ENCODE data around the gene SH3PXD2A. TPM values are rescaled to one million over a fixed set of nuclear protein-coding genes. Genes with fewer than 3 reads are reported as not detected.

The SH3PXD2A gene
- total RNA-seq, 1 donor from 2014 or later = 8.3 TPM

DNA sequence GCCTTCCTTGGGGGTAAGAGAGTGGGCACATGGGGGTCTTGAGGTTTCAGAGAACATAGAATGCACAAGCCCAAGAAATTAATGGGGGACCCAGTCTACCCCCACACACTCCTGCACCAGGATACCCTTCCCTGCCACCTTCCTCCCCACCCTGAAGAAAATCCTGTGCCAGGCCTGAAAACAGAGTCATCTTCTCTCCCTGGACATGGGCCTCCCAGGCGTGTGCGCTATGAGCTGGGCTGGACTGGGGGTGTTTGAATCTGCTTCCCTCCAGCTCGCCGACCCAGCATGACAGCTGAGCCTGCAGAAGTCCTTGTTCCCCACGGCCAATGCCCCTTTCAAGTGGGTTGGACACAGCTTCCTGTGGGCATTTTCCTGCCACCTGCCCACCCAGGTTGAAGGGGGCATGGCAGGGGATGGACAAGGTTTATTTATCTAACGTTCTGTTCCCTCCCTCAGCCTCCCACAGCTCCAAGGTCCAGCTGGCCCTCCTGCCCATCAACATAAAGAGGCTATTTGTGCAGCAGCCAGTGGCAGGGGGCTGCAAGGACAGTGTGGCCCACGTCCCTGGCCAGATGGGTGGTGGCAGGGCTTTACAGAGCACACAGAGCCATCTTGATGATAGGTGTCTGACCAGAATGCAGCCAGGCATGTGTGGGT is 141.0 kb downstream of the SH3PXD2A start:
- intact Hi-C loops (cut with micrococcal nuclease) = loop anchor here (5.0 kb wide), 1 partner anchor 58 kb away; no protein-coding TSS in a partner anchor
- Mint-ChIP-seq H3K27me3 (no peaks in the 10 kb centered on the region), H3K9me3 (no peaks in the 10 kb centered on the region), H3K27ac (no peak overlapping the region), H3K36me3 (ENCODE audit: low read depth) (no peaks in the 10 kb centered on the region), H3K4me1 (peaks cover 11% of the 10 kb centered on the region), H3K4me3 (no peak overlapping the region)
- DNase-seq = no peak

DNA sequence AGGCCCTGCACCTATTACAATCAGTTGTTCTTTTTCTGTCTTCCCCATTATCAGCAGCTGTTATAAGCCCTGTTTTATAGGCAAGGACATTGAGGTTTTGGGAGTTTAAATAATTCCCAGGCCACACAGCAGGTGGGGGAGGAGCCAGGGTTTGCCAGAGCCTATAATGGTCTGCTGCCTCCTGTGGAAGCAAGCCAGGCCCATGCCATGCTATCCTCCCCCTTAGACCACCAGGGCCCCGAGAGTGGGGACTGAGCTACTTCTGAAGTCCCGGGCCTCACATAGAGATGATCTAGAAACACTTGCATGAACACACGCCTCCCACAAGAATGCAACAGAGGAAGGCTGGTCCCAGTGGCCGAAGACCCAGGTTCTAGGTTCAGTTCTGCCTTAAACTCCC is 141.7 kb downstream of the SH3PXD2A start:
- H3K27ac Mint-ChIP-seq = no peak overlapping the region
- H3K36me3 Mint-ChIP-seq (ENCODE audit: low read depth) = no peaks in the 10 kb centered on the region
- H3K9me3 Mint-ChIP-seq = no peaks in the 10 kb centered on the region
- DNase-seq = no peak
- H3K4me1 Mint-ChIP-seq = peaks cover 9% of the 10 kb centered on the region
- no peak overlapping the region for H3K4me3 Mint-ChIP-seq
- H3K27me3 Mint-ChIP-seq = no peaks in the 10 kb centered on the region
- intact Hi-C loops (cut with micrococcal nuclease) = loop anchor here (1.0 to 5.0 kb wide), 3 partner anchors 59 to 171 kb away; no protein-coding TSS in a partner anchor

DNA sequence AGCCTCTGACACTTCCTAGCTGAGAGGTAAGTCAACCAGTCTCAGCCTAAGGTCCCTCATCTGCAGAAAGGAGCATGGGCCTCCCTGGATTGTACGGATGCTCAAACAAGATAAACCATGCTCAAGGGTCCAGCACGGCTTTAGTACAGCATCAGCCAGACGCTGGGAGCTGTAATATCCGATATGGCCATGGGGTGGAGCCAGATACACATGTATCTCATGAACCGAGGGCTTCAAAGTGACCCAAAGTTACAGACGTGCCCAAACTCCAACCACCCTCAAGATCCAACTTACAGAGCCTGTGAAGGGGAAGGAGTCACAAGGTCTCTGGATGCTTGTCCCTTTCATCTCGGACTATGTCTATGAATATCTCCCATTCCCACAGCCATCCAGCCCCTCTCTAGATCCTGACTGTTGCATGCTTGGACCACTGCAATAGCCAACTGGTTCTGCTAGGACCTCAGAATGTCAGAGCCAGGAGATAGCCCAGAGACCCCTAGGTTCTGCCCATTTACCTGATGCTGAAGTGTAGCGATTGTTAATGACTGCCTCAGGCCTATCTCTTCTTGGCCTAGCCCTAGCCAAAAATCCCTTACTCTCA is 142.4 kb downstream of the SH3PXD2A start:
- Mint-ChIP-seq H3K27ac (no peak overlapping the region), H3K36me3 (ENCODE audit: low read depth) (no peaks in the 10 kb centered on the region), H3K4me3 (no peak overlapping the region), H3K4me1 (peaks cover 8% of the 10 kb centered on the region), H3K9me3 (no peaks in the 10 kb centered on the region), H3K27me3 (no peaks in the 10 kb centered on the region)
- intact Hi-C loops (cut with micrococcal nuclease) = loop anchor here (1.0 to 5.0 kb wide), 3 partner anchors 59 to 171 kb away; no protein-coding TSS in a partner anchor
- DNase-seq = peak; percentile 95

DNA sequence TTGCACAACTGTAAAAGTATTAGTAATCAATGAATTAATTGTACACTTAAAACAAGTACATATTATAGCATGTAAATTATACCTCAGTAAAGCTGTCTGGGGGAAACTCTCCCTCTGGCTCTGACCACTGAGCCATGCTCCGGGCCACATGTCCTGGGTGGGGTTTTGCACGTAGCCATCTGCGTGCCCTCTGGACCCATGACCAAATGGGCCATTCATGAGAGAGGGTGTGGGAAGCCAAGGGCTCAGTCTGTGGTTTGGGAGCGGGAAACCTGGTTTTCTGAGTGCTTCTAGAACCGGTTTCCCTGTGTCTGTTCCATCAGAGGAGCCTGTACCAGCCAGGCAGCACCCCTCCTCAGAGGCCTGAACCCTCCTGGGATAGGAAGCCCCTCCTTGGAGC is 143.2 kb downstream of the SH3PXD2A start:
- no peaks in the 10 kb centered on the region for H3K27me3 Mint-ChIP-seq
- intact Hi-C loops (cut with micrococcal nuclease) = loop anchor here (5.0 kb wide), 1 partner anchor 60 kb away; no protein-coding TSS in a partner anchor
- no peaks in the 10 kb centered on the region for H3K9me3 Mint-ChIP-seq
- DNase-seq = no peak
- peaks cover 8% of the 10 kb centered on the region for H3K4me1 Mint-ChIP-seq
- H3K4me3 Mint-ChIP-seq = no peak overlapping the region
- no peak overlapping the region for H3K27ac Mint-ChIP-seq
- no peaks in the 10 kb centered on the region for H3K36me3 Mint-ChIP-seq (ENCODE audit: low read depth)

DNA sequence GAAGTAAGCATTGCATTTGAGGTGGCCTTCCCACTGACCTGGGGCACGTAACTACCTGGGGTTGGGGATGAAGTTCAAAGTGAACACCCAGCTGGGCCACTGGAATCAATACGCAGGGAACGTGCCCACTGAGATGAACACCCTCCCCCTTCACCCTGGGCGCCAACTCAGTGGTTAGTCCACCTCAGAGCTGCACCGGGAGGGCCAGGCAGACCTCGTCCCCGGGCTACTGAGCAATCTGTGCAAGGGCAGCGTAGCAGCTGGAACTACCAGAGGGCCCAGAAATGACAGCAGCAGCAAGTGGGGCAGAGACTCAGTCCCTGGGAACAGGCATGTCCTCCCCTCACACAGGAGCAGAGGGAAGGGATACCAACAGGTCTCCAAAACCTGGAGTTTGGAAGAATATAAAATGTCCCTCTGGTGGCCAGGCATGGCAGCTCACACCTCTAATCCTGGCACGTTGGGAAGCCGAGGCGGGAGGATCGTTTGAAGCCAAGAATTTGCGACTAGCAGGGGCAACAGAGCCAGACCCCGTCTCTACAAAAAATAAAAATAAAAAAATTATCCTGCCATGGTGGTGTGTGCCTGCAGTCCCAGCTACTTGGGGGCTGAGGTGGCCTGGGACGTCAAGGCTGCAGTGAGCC is 143.9 kb downstream of the SH3PXD2A start:
- Mint-ChIP-seq H3K36me3 (ENCODE audit: low read depth) (no peaks in the 10 kb centered on the region), H3K27me3 (no peaks in the 10 kb centered on the region), H3K27ac (no peak overlapping the region), H3K4me3 (no peak overlapping the region), H3K9me3 (no peaks in the 10 kb centered on the region), H3K4me1 (peaks cover 8% of the 10 kb centered on the region)
- DNase-seq = no peak
- intact Hi-C loops (cut with micrococcal nuclease) = loop anchor here (5.0 kb wide), 1 partner anchor 61 kb away; no protein-coding TSS in a partner anchor

DNA sequence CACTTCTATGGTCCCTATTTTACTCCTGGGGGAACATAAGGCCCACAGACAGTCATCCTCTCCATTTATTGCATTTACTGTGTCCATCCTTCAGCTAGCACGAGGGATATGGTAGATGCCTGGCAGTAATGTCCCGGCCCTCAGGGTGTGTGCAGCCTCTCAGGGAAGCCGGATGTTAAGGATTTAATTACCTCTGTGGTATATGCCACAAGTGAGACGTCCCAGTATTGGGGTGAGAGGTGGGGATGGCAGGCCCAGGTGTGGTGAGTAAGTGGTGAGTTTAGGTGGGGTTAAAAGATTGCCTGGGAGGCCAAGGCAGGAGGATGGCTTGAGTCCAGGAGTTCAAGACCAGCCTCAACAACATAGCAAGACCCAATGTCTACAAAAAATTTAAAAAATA is 144.9 kb downstream of the SH3PXD2A start:
- intact Hi-C loops (cut with micrococcal nuclease) = loop anchor here (5.0 kb wide), 1 partner anchor 62 kb away; no protein-coding TSS in a partner anchor
- H3K27me3 Mint-ChIP-seq = no peaks in the 10 kb centered on the region
- H3K36me3 Mint-ChIP-seq (ENCODE audit: low read depth) = no peaks in the 10 kb centered on the region

DNA sequence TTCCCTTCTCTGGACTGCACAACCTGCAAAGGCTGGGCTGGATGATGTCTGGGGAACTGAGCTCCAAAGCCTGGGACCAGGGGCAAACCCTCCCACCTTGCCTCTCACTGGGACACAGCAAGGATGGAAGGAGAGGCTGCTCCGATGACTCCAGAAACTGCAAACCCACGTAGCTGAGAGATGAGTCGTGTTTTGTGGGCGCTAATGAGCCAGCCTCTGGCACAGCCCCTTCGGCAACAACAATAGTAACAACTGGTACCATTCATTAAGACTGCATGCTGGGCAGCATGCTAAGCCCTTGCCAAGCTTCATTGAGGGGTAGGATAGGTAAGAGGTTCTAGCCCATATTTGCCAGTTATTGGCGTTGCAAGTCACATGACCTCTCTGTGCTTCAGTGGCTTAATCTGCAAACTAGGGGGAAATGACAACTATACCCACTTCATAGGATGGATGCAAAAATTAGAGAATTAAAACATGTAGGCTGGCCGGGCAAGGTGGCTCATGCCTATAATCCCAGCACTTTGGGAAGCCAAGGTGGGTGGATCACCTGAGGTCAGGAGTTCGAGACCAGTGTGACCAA is 145.9 kb downstream of the SH3PXD2A start:
- H3K36me3 Mint-ChIP-seq (ENCODE audit: low read depth) = no peaks in the 10 kb centered on the region

More for the DNA sequence above, 144.9 kb downstream of the SH3PXD2A start:
- H3K4me3 Mint-ChIP-seq = no peak overlapping the region
- no peaks in the 10 kb centered on the region for H3K9me3 Mint-ChIP-seq
- no peak for DNase-seq
- no peak overlapping the region for H3K27ac Mint-ChIP-seq
- H3K4me1 Mint-ChIP-seq = peaks cover 8% of the 10 kb centered on the region

DNA sequence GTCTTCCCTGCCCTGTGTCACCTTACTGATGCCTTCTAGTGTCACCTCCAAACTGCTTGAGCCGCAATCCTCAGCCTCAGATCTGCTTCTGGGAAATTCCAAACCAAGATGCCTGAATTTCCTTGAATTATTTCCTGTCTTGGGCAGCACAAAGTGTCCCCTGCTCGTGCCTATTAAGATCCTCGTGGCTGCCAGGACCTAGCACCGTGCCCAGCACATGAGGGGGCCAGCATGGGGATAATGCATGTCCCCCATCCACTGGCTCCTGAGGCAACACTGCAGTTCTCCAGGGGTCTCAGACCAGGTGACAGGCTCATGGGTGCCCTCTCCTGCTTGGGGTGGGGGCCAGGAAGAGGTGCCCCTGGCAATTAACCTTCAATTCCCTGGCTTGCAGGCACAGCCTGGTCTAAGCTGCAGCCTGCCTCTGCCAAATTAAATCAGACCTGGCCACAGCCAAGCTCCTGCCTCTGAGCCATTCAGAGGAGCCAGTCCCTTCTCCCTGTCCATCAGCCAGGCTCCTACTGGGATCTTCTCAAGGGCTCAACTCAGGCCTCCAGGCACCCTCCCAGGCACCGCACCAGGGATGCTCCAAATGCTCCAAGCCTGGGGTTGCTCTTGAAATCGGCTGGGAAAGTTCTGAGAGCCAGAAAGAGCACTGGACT is 146.6 kb downstream of the SH3PXD2A start:
- intact Hi-C loops (cut with micrococcal nuclease) = no loop called here
- H3K36me3 Mint-ChIP-seq (ENCODE audit: low read depth) = no peaks in the 10 kb centered on the region
- peaks cover 8% of the 10 kb centered on the region for H3K4me1 Mint-ChIP-seq
- no peak for DNase-seq
- no peaks in the 10 kb centered on the region for H3K9me3 Mint-ChIP-seq
- H3K4me3 Mint-ChIP-seq = no peak overlapping the region
- no peak overlapping the region for H3K27ac Mint-ChIP-seq
- H3K27me3 Mint-ChIP-seq = no peaks in the 10 kb centered on the region

More for the DNA sequence above, 145.9 kb downstream of the SH3PXD2A start:
- intact Hi-C loops (cut with micrococcal nuclease) = no loop called here
- H3K4me3 Mint-ChIP-seq = no peak overlapping the region
- peaks cover 8% of the 10 kb centered on the region for H3K4me1 Mint-ChIP-seq
- no peak for DNase-seq
- H3K27me3 Mint-ChIP-seq = no peaks in the 10 kb centered on the region
- no peak overlapping the region for H3K27ac Mint-ChIP-seq
- no peaks in the 10 kb centered on the region for H3K9me3 Mint-ChIP-seq

DNA sequence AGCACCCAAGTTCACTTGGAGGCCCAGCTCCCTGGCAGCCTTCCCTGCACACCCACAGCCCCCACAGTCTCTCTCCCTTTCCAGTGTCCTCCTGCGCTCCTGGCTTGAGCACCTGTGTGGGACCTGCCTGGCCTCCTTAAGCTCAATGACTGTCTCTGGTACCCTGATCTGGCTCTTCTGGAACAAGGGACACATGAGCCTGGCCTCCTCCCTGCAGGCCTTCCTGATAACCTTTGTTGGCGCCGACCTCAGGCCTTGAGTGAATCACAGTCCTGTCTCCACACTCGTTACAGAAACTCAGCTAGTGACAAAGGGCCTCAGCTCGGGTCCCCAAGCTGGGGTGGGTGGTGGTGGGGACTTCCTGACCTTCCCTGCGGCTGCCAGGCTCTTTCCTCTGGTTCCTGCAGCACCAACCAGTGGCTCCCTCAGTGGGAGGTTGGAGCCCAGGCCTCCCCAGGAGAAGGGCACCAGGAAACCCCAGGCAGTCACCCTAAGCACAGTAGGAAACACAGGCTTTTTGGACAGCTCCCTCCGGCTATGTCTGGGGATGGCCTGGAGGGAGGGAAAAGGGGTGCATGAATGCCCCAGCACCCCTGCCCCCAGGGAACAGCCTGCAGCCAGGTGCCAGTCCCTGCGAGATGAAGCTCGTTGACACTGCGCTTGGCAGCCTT is 147.3 kb downstream of the SH3PXD2A start:
- intact Hi-C loops (cut with micrococcal nuclease) = no loop called here
- H3K4me3 Mint-ChIP-seq = no peak overlapping the region
- H3K27ac Mint-ChIP-seq = no peak overlapping the region
- H3K27me3 Mint-ChIP-seq = no peaks in the 10 kb centered on the region
- H3K36me3 Mint-ChIP-seq (ENCODE audit: low read depth) = no peaks in the 10 kb centered on the region
- no peaks in the 10 kb centered on the region for H3K9me3 Mint-ChIP-seq
- H3K4me1 Mint-ChIP-seq = peaks cover 6% of the 10 kb centered on the region
- no peak for DNase-seq

DNA sequence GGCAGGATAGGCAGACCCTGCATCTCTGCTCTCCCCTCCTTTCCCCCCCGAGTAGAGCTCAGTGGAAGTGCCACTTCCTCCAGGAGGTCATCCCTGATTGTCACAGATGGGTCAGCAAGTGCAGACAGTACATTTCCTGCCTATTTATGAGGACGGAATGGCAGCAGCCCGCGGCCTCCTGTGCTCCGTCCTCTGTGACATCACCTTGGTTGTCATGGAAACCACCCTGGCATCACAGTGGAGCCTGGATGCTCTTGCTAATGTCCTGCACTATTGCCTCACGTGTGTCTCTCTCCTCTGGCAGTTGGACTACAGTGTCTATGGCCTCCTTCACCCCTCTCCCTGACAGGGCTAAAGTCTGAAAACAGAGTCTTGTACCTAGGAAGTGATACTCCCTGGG is 148.6 kb downstream of the SH3PXD2A start:
- Mint-ChIP-seq H3K4me1 (peaks cover 4% of the 10 kb centered on the region), H3K36me3 (ENCODE audit: low read depth) (no peaks in the 10 kb centered on the region), H3K27me3 (no peaks in the 10 kb centered on the region), H3K4me3 (no peak overlapping the region), H3K9me3 (no peaks in the 10 kb centered on the region), H3K27ac (no peak overlapping the region)
- intact Hi-C loops (cut with micrococcal nuclease) = no loop called here
- no peak for DNase-seq

DNA sequence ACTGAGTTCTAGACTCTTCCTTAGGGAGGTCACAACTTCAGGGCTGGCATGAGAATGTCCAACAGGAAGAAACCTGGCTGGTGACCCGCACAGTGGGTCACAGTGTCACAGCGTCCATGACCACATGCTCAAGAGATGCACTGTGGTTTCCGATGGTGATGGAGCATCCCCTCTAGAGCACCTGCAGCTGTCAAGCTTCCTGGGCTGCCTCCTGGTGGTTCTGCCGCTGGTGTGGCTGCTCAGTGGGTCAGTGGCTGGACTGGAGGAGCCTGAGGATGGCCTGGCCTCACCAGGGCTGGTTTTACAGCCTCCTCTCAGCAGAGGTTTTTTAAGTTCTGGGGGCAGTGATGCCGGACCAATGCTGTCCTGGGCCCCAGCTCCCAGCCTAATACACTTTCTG is 149.3 kb downstream of the SH3PXD2A start:
- no peak overlapping the region for H3K4me3 Mint-ChIP-seq
- DNase-seq = no peak
- H3K27me3 Mint-ChIP-seq = no peaks in the 10 kb centered on the region
- no peaks in the 10 kb centered on the region for H3K9me3 Mint-ChIP-seq
- no peak overlapping the region for H3K27ac Mint-ChIP-seq
- H3K36me3 Mint-ChIP-seq (ENCODE audit: low read depth) = no peaks in the 10 kb centered on the region
- intact Hi-C loops (cut with micrococcal nuclease) = no loop called here
- peaks cover 4% of the 10 kb centered on the region for H3K4me1 Mint-ChIP-seq

DNA sequence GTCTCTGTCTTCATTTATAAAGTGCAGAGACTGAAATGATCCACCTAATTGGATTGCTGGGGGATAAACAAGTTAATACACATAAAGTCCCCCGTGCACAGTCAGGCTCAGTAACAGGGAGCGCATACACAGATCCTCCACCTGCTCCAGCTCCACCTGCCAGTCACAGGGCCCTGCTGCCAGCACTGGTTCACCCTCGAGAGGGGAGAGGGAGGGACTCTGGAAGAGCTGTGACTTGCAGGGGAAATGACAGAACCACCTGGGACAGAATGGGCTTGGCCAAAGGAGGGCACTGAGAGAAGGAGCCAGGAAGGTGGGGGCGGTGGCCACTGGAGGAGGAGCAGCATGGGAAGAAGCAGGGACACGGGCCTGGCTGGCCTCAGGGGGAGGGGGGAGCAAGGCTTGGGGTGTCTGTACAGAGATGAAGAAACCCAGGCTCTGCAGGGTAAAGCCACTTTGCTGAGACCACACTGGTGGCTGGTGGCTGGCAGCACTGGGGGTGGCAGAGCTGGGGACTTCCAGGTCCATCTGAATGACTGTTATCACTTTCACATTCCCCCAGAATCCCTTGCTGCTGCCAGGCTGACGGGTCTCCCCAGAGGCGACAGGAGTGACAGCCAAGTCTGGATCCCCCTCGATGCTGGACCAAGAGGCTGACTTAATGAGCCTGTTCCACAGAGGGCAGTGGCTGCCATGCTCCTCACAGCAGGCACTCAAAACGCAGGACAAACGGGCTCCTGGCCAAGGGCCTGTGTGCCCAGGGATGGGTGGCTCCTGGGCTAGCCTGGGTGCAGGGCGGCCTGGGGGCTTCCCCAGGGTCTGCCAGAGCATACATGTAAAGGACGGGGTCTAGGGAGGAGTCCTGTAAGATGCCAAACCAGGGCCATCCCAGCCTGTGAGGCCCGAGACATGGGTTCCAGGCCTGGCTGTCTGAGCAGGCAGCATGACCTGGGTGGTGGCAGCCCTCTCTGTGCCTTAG is 151.1 kb downstream of the SH3PXD2A start:
- intact Hi-C loops (cut with micrococcal nuclease) = no loop called here

More for the DNA sequence above, 151.1 kb downstream of the SH3PXD2A start:
- Mint-ChIP-seq H3K36me3 (ENCODE audit: low read depth) (no peaks in the 10 kb centered on the region), H3K4me1 (peaks cover under 1% of the 10 kb centered on the region), H3K4me3 (no peak overlapping the region), H3K9me3 (no peaks in the 10 kb centered on the region), H3K27me3 (no peaks in the 10 kb centered on the region), H3K27ac (no peak overlapping the region)
- no peak for DNase-seq
